Tibial nerve (tissue), 4 donors: ENCODE measurements around the gene TMEM144.

Experiments
- CTCF ChIP-seq, 5 experiments: fragments of 200-600 bp in 3 of 5; fragments of 450-650 bp in 2 of 5; sonication (generic) in 3 of 5; IDR thresholded peaks; one replicate each; pipeline ENCODE4 v1.5.1; 2016 to 2019; ENCODE audit warnings: antibody characterized with exemption in 5 of 5, mild to moderate bottlenecking in 3 of 5, moderate library complexity in 2 of 5
- EP300 ChIP-seq, 2 donors: sonication (generic); formaldehyde crosslinking; IDR thresholded peaks; one replicate each; pipeline ENCODE4 v1.6.1; 2017; ENCODE audit warnings: antibody characterized with exemption in 2 of 2, mild to moderate bottlenecking in 1 of 2

DNA sequence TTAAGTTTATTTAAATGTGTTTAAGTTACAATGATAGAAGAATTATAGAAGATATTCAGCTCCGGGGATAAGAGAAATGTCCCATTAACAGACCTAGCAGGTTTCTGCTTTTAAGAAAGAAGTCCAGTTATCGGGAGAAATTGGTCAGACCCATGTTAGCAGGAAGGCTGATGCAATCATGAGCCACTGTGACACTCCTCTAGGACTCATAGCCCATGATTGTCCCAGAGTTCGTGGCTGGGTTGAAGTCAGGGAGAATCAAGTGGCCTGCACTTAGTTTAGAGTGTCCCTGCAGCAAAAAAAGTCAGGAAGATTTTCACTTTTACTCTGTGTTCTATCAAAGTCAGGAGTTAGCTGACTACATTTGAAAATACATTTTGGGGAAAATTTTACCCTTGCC lies 72.0 kb downstream of the TMEM144 start:
- TF ChIP-seq CTCF (IDR thresholded peaks at IDR 0.05) = no peak
- TF ChIP-seq EP300 (IDR thresholded peaks at IDR 0.05) = no peak
